HG03521 (cell line): ENCODE data around the gene RTN4R.

ENCODE experiments used
- ATAC-seq: cut with Tn5 transposase; IDR thresholded peaks from one replicate; pipeline ENCODE4 v1.9.1; 2021; ENCODE audit warnings: mild to moderate bottlenecking, moderate library complexity; ENCODE audit not compliant: unreplicated experiment

Gene RTN4R

GRCh38 chr22:20243537-20244249 lies 24.4 kb downstream of the RTN4R start:
- ATAC-seq, result no peak

- ATAC-seq, result no peak
Measured at GRCh38 chr22:20243176-20243536, 25.0 kb downstream of the RTN4R start.

GRCh38 chr22:20242393-20243175 lies 25.5 kb downstream of the RTN4R start:
- ATAC-seq, result no peak

- ATAC-seq, result no peak
Measured at GRCh38 chr22:20241579-20242392, 26.3 kb downstream of the RTN4R start.

- no peak for ATAC-seq
Measured at GRCh38 chr22:20240900-20241299, 27.2 kb downstream of the RTN4R start.

GRCh38 chr22:20240447-20240764 lies 27.7 kb downstream of the RTN4R start:
- ATAC-seq, result no peak

GRCh38 chr22:20239676-20240446 lies 28.3 kb downstream of the RTN4R start:
- ATAC-seq, result no peak

- no peak for ATAC-seq
Measured at GRCh38 chr22:20238901-20239675, 29.0 kb downstream of the RTN4R start.

- ATAC-seq, result no peak
Measured at GRCh38 chr22:20238536-20238900, 29.6 kb downstream of the RTN4R start.

GRCh38 chr22:20237480-20238440 lies 30.4 kb downstream of the RTN4R start:
- ATAC-seq, result no peak

- no peak for ATAC-seq
Measured at GRCh38 chr22:20236052-20236717, 31.9 kb downstream of the RTN4R start.

- ATAC-seq, result no peak
Measured at GRCh38 chr22:20235389-20235991, 32.6 kb downstream of the RTN4R start.

GRCh38 chr22:20234760-20235388 lies 33.2 kb downstream of the RTN4R start:
- ATAC-seq, result no peak

GRCh38 chr22:20234314-20234682 lies 33.8 kb downstream of the RTN4R start:
- no peak for ATAC-seq

- ATAC-seq, result no peak
Measured at GRCh38 chr22:20233351-20234313, 34.5 kb downstream of the RTN4R start.

- no peak for ATAC-seq
Measured at GRCh38 chr22:20232781-20233180, 35.3 kb downstream of the RTN4R start.

GRCh38 chr22:20232237-20232598 lies 35.9 kb downstream of the RTN4R start:
- no peak for ATAC-seq
